H1 (cell line): ENCODE data around the gene STXBP5. TPM values are rescaled to one million over a fixed set of nuclear protein-coding genes. Genes with fewer than 3 reads are reported as not detected.

ENCODE experiments used
- CTCF ChIA-PET: fragments of 300-600 bp; sonication (Branson Sonifier 250); formaldehyde crosslinking; loops from one replicate; lab custom pipeline; 2021; ENCODE audit not compliant: partially characterized antibody; lab: Charles Lee
- POLR2A ChIA-PET: fragments of 300-600 bp; sonication (Branson Sonifier 250); formaldehyde crosslinking; loops from one replicate; lab custom pipeline; 2021; ENCODE audit warnings: inconsistent platforms; ENCODE audit not compliant: partially characterized antibody; lab: Charles Lee
- DNase-seq, 2 experiments: peaks; one replicate each; pipeline versions ENCODE4 v3.0.0 to v3.0.0-alpha.2; 2010 to 2022; ENCODE audit warnings: low spot score in 2 of 2, low read depth in 1 of 2, mixed read lengths in 1 of 2
- FAIRE-seq: peaks from 2 replicates; lab custom pipeline; 2011; peaks lifted over from hg19 to GRCh38; lab: Jason Lieb, UNC
- H2AFZ ChIP-seq: 2 replicates; pipeline ENCODE4 v1.8.1; 2012; ENCODE audit warnings: low read length, inconsistent platforms
- H2AK5ac ChIP-seq: 2 replicates; pipeline ENCODE4 v1.6.1; 2013; ENCODE audit warnings: low read depth, low read length
- H2BK120ac ChIP-seq: replicated peaks from 2 replicates; pipeline ENCODE3; 2013; ENCODE audit warnings: low read depth, low read length, inconsistent platforms
- H2BK12ac ChIP-seq: 2 replicates; pipeline ENCODE4 v1.6.1; 2013; ENCODE audit warnings: low read depth, low read length
- H2BK15ac ChIP-seq: 2 replicates; pipeline ENCODE4 v1.6.1; 2013; ENCODE audit warnings: low read length
- H2BK20ac ChIP-seq: 2 replicates; pipeline ENCODE4 v1.6.1; 2013; ENCODE audit warnings: low read length
- H2BK5ac ChIP-seq: 2 replicates; pipeline ENCODE4 v1.6.1; 2013; ENCODE audit warnings: low read depth, low read length
- H3K14ac ChIP-seq: 2 replicates; pipeline ENCODE4 v1.6.1; 2013; ENCODE audit warnings: inconsistent platforms; ENCODE audit not compliant: insufficient read length
- H3K18ac ChIP-seq: 2 replicates; pipeline ENCODE4 v1.6.1; 2013; ENCODE audit warnings: low read length; ENCODE audit errors: extremely low read depth
- H3K23ac ChIP-seq: 2 replicates; pipeline ENCODE4 v1.6.1; 2013; ENCODE audit warnings: inconsistent platforms; ENCODE audit not compliant: insufficient read length
- H3K23me2 ChIP-seq: 2 replicates; pipeline ENCODE4 v1.6.1; 2013; ENCODE audit warnings: low read depth, low read length
- H3K27ac ChIP-seq: 2 replicates; pipeline ENCODE4 v1.6.1; 2011; ENCODE audit warnings: low read depth, low read length, inconsistent platforms
- H3K27me3 ChIP-seq, 4 experiments: replicated peaks in 1 of 4; 1 replicate in 1 of 4; 2 replicates in 3 of 4; pipeline versions ENCODE4 v1.6.1 to v1.8.1; 2011 to 2013; ENCODE audit warnings: low read length in 3 of 4, mild to moderate bottlenecking in 3 of 4, inconsistent platforms in 2 of 4, mixed read lengths in 2 of 4, moderate library complexity in 1 of 4; ENCODE audit not compliant: control insufficient read depth in 3 of 4, insufficient read depth in 3 of 4; ENCODE audit errors: extremely low read depth in 1 of 4
- H3K36me3 ChIP-seq, 4 experiments: 2 replicates each; pipeline versions ENCODE4 v1.6.1 to v1.8.1; 2011 to 2013; ENCODE audit warnings: mild to moderate bottlenecking in 4 of 4, low read length in 3 of 4, moderate library complexity in 2 of 4, control low read depth in 1 of 4, inconsistent platforms in 1 of 4; ENCODE audit not compliant: insufficient read depth in 4 of 4, control insufficient read depth in 2 of 4
- H3K4ac ChIP-seq: replicated peaks from 2 replicates; pipeline ENCODE3; 2013; ENCODE audit warnings: low read length, low read depth, mixed read lengths, inconsistent platforms; ENCODE audit not compliant: insufficient read length
- H3K4me1 ChIP-seq, 4 experiments: replicated peaks in 1 of 4; 1 replicate in 1 of 4; 2 replicates in 3 of 4; pipeline versions ENCODE4 v1.6.1 to v1.8.1; 2011 to 2013; ENCODE audit warnings: low read length in 3 of 4, inconsistent platforms in 2 of 4, mixed read lengths in 1 of 4; ENCODE audit not compliant: insufficient read depth in 4 of 4, control insufficient read depth in 3 of 4
- H3K4me2 ChIP-seq, 2 experiments: 2 replicates each; pipeline versions ENCODE4 v1.6.1 to v1.8.1; 2011 to 2013; ENCODE audit warnings: low read depth in 2 of 2, low read length in 2 of 2, control low read depth in 1 of 2, inconsistent platforms in 1 of 2, mild to moderate bottlenecking in 1 of 2; ENCODE audit not compliant: insufficient read depth in 1 of 2
- H3K4me3 ChIP-seq, 4 experiments: fragments of 200-600, 300-600 bp in 1 of 4; sonication (generic), shearing (Covaris generic), sonication (Bioruptor Twin) in 1 of 4; 2 replicates each; pipeline versions ENCODE4 v1.5.1 to v1.8.1; 2011 to 2016; ENCODE audit warnings: low read length in 4 of 4, low read depth in 3 of 4, control low read depth in 2 of 4, inconsistent platforms in 2 of 4, mild to moderate bottlenecking in 2 of 4, mixed read lengths in 1 of 4, moderate library complexity in 1 of 4; ENCODE audit not compliant: insufficient read depth in 2 of 4; ENCODE audit errors: extremely low read depth in 1 of 4
- H3K56ac ChIP-seq: replicated peaks from 2 replicates; pipeline ENCODE3; 2013; ENCODE audit warnings: low read depth, mild to moderate bottlenecking, mixed read lengths, low read length, inconsistent platforms; ENCODE audit not compliant: insufficient read length
- H3K79me1 ChIP-seq: 2 replicates; pipeline ENCODE4 v1.6.1; 2013; ENCODE audit warnings: low read depth, low read length, control low read depth
- H3K79me2 ChIP-seq, 2 experiments: 2 replicates each; pipeline versions ENCODE4 v1.6.1 to v1.8.1; 2012 to 2013; ENCODE audit warnings: low read length in 2 of 2, mild to moderate bottlenecking in 2 of 2, inconsistent platforms in 1 of 2; ENCODE audit not compliant: insufficient read depth in 2 of 2, control insufficient read depth in 1 of 2
- H3K9ac ChIP-seq, 4 experiments: replicated peaks in 1 of 4; 1 replicate in 1 of 4; 2 replicates in 3 of 4; pipeline versions ENCODE4 v1.6.1 to v1.8.1; 2011 to 2013; ENCODE audit warnings: low read depth in 3 of 4, low read length in 3 of 4, control low read depth in 2 of 4, mild to moderate bottlenecking in 2 of 4, moderate library complexity in 2 of 4, inconsistent platforms in 1 of 4; ENCODE audit errors: extremely low read depth in 1 of 4
- H3K9me3 ChIP-seq, 2 experiments: 2 replicates each; pipeline versions ENCODE4 v1.6.1 to v1.8.1; 2012 to 2013; ENCODE audit warnings: mild to moderate bottlenecking in 2 of 2, moderate library complexity in 2 of 2, control low read depth in 1 of 2, inconsistent platforms in 1 of 2, low read depth in 1 of 2, low read length in 1 of 2, mixed read lengths in 1 of 2; ENCODE audit not compliant: insufficient read depth in 2 of 2
- H4K20me1 ChIP-seq, 2 experiments: replicated peaks in 1 of 2; 2 replicates each; pipeline versions ENCODE3 to v1.8.1; 2011 to 2013; ENCODE audit warnings: inconsistent platforms in 2 of 2, low read length in 2 of 2, mild to moderate bottlenecking in 1 of 2; ENCODE audit not compliant: insufficient read depth in 2 of 2, control insufficient read depth in 1 of 2
- H4K5ac ChIP-seq: 2 replicates; pipeline ENCODE4 v1.6.1; 2013; ENCODE audit warnings: low read length, low read depth, mixed read lengths, inconsistent platforms; ENCODE audit not compliant: insufficient read length
- H4K8ac ChIP-seq: 2 replicates; pipeline ENCODE4 v1.8.0; 2013; ENCODE audit warnings: mild to moderate bottlenecking, moderate library complexity, low read length, inconsistent platforms; ENCODE audit not compliant: insufficient read depth; ENCODE audit errors: extremely low read depth
- H4K91ac ChIP-seq: replicated peaks from 2 replicates; pipeline ENCODE3; 2013; ENCODE audit warnings: low read length, mixed read lengths, inconsistent platforms; ENCODE audit not compliant: insufficient read length
- CHD1 ChIP-seq: IDR thresholded peaks from 2 replicates; pipeline ENCODE4 v1.6.1; 2012; ENCODE audit warnings: low read depth, low read length, improper control_type of control experiment
- EZH2 ChIP-seq: fragments of 200-600 bp; sonication (generic); IDR thresholded peaks from 2 replicates; pipeline ENCODE4 v1.7.1; 2012; ENCODE audit warnings: low read depth, mild to moderate bottlenecking, moderate library complexity, low read length, inconsistent platforms; ENCODE audit not compliant: severe bottlenecking
- HDAC2 ChIP-seq, 2 experiments: fragments of 300-600 bp in 1 of 2; sonication (generic) in 1 of 2; IDR thresholded peaks; 2 replicates each; pipeline ENCODE4 v1.6.1; 2011 to 2012; ENCODE audit warnings: low read depth in 2 of 2, low read length in 2 of 2, mild to moderate bottlenecking in 2 of 2, moderate library complexity in 2 of 2, borderline replicate concordance in 1 of 2, inconsistent platforms in 1 of 2
- JUN ChIP-seq: IDR thresholded peaks from 2 replicates; pipeline ENCODE4 v1.6.1; 2011; ENCODE audit warnings: low read depth, mild to moderate bottlenecking, improper control_type of control experiment, low read length
- JUND ChIP-seq: IDR thresholded peaks from 2 replicates; pipeline ENCODE4 v1.6.1; 2011; ENCODE audit warnings: mild to moderate bottlenecking, improper control_type of control experiment, low read length
- KDM1A ChIP-seq: fragments of 200-600, 300-600 bp; sonication (generic); IDR thresholded peaks from 2 replicates; pipeline ENCODE4 v1.7.1; 2016; ENCODE audit warnings: mild to moderate bottlenecking, low read length, borderline replicate concordance
- MAFK ChIP-seq: IDR thresholded peaks from 2 replicates; pipeline ENCODE4 v1.6.1; 2012; ENCODE audit warnings: low read depth, mild to moderate bottlenecking, improper control_type of control experiment, low read length
- POLR2AphosphoS5 ChIP-seq: IDR thresholded peaks from 2 replicates; pipeline ENCODE4 v1.6.1; 2011; ENCODE audit warnings: low read depth, low read length
- SAP30 ChIP-seq: fragments of 300-600 bp; sonication (generic); IDR thresholded peaks from 2 replicates; pipeline ENCODE4 v1.7.1; 2012; ENCODE audit warnings: low read length, moderate library complexity, mild to moderate bottlenecking, inconsistent platforms; ENCODE audit not compliant: insufficient read depth, insufficient replicate concordance
- SP4 ChIP-seq: IDR thresholded peaks from 2 replicates; pipeline ENCODE4 v1.6.1; 2012; ENCODE audit warnings: low read length, inconsistent platforms
- WGBS, 2 experiments: shearing (Covaris generic) in 1 of 2; methylation state at CpG; one replicate each; pipeline versions ENCODE4 v1.1.6 to v1.1.7; 2013 to 2015; ENCODE audit warnings: low lambda C conversion rate in 2 of 2, mixed read lengths in 2 of 2, inconsistent platforms in 1 of 2, low coverage in 1 of 2, missing lambda C conversion rate in 1 of 2; ENCODE audit not compliant: insufficient replicate concordance in 2 of 2, insufficient coverage in 1 of 2, insufficient read length in 1 of 2; ENCODE audit errors: extremely low coverage in 1 of 2, missing lambda C conversion rate in 1 of 2; 5-methylcytosine and 5-hydroxymethylcytosine counted together
- polyA plus RNA-seq, 7 experiments: library from polyadenylated mRNA; depleted of rRNA in 3 of 7; stranded (reverse) in 5 of 7; unstranded in 2 of 7; fragments of >200 nt in 5 of 7; fragments of 200-250 nt in 2 of 7; gene quantifications; 1 replicate in 5 of 7; 2 replicates in 1 of 7; 4 replicates in 1 of 7; pipeline versions ENCODE4 v1.2.1 to v1.2.3, GENCODE V29; 2011 to 2013; ENCODE audit warnings: missing spikeins in 2 of 7, mixed read lengths in 2 of 7
- total RNA-seq: library from RNA; stranded (reverse); fragmentation: NEBNext Ultra II Directional; extraction: Animal tissue kit (Norgen Biotek cat#: 25700); gene quantifications from 2 replicates; pipeline ENCODE4 v1.2.1, GENCODE V29; 2021

STXBP5 gene
- total and polyA plus RNA-seq, 2 of the 8 experiments (the other 6 are each of a cell fraction or from before 2014, with no cell fraction given): 2.7 to 10.8 TPM

- POLR2A ChIA-PET: no interaction called here
- Histone ChIP-seq H3K36me3 (no peaks in the 10 kb centered on the region), H3K4me3 (no peak overlapping the region), H3K23me2 (no peaks in the 10 kb centered on the region), H2BK5ac (no peak overlapping the region), H3K27me3 (no peaks in the 10 kb centered on the region), H3K4me2 (no peak overlapping the region), H2AK5ac (no peak overlapping the region), H3K27ac (no peak overlapping the region), H3K9me3 (no peaks in the 10 kb centered on the region), H2BK15ac (no peak overlapping the region), H3K18ac (no peak overlapping the region), H4K20me1 (no peaks in the 10 kb centered on the region), H2BK120ac (no peak overlapping the region), H4K5ac (no peak overlapping the region), H2BK12ac (no peak overlapping the region), H2AFZ (no peak overlapping the region), H4K91ac (no peak overlapping the region), H4K8ac (no peak overlapping the region), H3K4ac (no peak overlapping the region), H2BK20ac (no peak overlapping the region), H3K4me1 (no peaks in the 10 kb centered on the region; a peak in 1 of 7 replicates), H3K56ac (no peak overlapping the region), H3K14ac (no peak overlapping the region), H3K79me2 (no peaks in the 10 kb centered on the region), H3K9ac (no peak overlapping the region), H3K23ac (no peak overlapping the region), H3K79me1 (no peaks in the 10 kb centered on the region)
- CTCF ChIA-PET: interaction anchor here (1.0 kb wide), 1 partner anchor 13 kb away, joined by 3 read pairs; no protein-coding TSS in a partner anchor
- no peak for FAIRE-seq
- DNase-seq: no peak
- 91% methylated on average over 5 of the region's 5 CpGs; no CpG with 5 or more reads in 1 of the 2 experiments for WGBS, 2 experiments
- TF ChIP-seq SP4: no peak
- no peak for TF ChIP-seq POLR2AphosphoS5
- TF ChIP-seq CHD1: no peak
- TF ChIP-seq EZH2: no peak
- no peak for TF ChIP-seq JUND
- no peak for TF ChIP-seq KDM1A
- TF ChIP-seq SAP30: no peak
- TF ChIP-seq MAFK: no peak
- no peak for TF ChIP-seq JUN
- TF ChIP-seq HDAC2 (IDR thresholded peaks at IDR 0.05; ENCODE audit: borderline replicate concordance in 1 of 2, low read depth in 2 of 2, low read length in 2 of 2): no peak
These were observed 31.1 kb upstream of the STXBP5 start for GRCh38 chr6:147173140-147173539.
